Osteocyte (in vitro differentiated cells): ENCODE results near the gene ACP3. TPM values are rescaled to one million over a fixed set of nuclear protein-coding genes. Genes with fewer than 3 reads are reported as not detected.

Source experiments
- DNase-seq: peaks from one replicate; pipeline ENCODE4 v3.0.0; 2021; ENCODE audit warnings: mixed read lengths; ENCODE audit not compliant: unreplicated experiment; ENCODE audit errors: extremely low spot score
- H3K27ac Mint-ChIP-seq: one replicate; pipeline ENCODE4 v1.8.0; 2021; ENCODE audit warnings: mild to moderate bottlenecking, mixed read lengths; ENCODE audit not compliant: unreplicated experiment
- H3K27me3 Mint-ChIP-seq: one replicate; pipeline ENCODE4 v1.8.0; 2021; ENCODE audit warnings: mixed read lengths; ENCODE audit not compliant: unreplicated experiment
- H3K36me3 Mint-ChIP-seq: one replicate; pipeline ENCODE4 v1.8.0; 2021; ENCODE audit warnings: mixed read lengths; ENCODE audit not compliant: unreplicated experiment
- H3K4me1 Mint-ChIP-seq: one replicate; pipeline ENCODE4 v1.8.0; 2021; ENCODE audit warnings: mixed read lengths; ENCODE audit not compliant: unreplicated experiment
- H3K4me3 Mint-ChIP-seq: one replicate; pipeline ENCODE4 v1.8.0; 2021; ENCODE audit warnings: mild to moderate bottlenecking, moderate library complexity, mixed read lengths; ENCODE audit not compliant: unreplicated experiment
- H3K9me3 Mint-ChIP-seq: one replicate; pipeline ENCODE4 v1.8.0; 2021; ENCODE audit warnings: mixed read lengths; ENCODE audit not compliant: unreplicated experiment
- long read RNA-seq: library from polyadenylated mRNA; unstranded; transcript quantifications from one replicate; pipeline ENCODE4 v2.0.0, GENCODE V29; 2021
- total RNA-seq: library from RNA; stranded (reverse); gene quantifications from 2 replicates; pipeline ENCODE4 v1.2.1, GENCODE V29; 2021
- TF ChIP-seq, protein P1 (sequence below): fragments of 200-600 bp; sonication (generic); IDR thresholded peaks from 2 replicates; pipeline ENCODE4 v1.5.0; 2021; ENCODE audit warnings: antibody characterized with exemption, mild to moderate bottlenecking, moderate library complexity

Gene ACP3, protein sequence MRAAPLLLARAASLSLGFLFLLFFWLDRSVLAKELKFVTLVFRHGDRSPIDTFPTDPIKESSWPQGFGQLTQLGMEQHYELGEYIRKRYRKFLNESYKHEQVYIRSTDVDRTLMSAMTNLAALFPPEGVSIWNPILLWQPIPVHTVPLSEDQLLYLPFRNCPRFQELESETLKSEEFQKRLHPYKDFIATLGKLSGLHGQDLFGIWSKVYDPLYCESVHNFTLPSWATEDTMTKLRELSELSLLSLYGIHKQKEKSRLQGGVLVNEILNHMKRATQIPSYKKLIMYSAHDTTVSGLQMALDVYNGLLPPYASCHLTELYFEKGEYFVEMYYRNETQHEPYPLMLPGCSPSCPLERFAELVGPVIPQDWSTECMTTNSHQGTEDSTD
- not detected in 2 replicates for total RNA-seq
- long read RNA-seq, result 0 reads

GRCh38 chr3:132317229-132317948, at the start of gene ACP3:
TSS of gene ACP3 (plus strand) at chr3:132317407. CDS start at chr3:132317457, 50 bp downstream.
- H3K27me3 Mint-ChIP-seq, result peaks cover 14% of the 10 kb centered on the region
- H3K4me1 Mint-ChIP-seq, result no peaks in the 10 kb centered on the region
- H3K9me3 Mint-ChIP-seq, result no peaks in the 10 kb centered on the region
- TF ChIP-seq, protein P1, sequence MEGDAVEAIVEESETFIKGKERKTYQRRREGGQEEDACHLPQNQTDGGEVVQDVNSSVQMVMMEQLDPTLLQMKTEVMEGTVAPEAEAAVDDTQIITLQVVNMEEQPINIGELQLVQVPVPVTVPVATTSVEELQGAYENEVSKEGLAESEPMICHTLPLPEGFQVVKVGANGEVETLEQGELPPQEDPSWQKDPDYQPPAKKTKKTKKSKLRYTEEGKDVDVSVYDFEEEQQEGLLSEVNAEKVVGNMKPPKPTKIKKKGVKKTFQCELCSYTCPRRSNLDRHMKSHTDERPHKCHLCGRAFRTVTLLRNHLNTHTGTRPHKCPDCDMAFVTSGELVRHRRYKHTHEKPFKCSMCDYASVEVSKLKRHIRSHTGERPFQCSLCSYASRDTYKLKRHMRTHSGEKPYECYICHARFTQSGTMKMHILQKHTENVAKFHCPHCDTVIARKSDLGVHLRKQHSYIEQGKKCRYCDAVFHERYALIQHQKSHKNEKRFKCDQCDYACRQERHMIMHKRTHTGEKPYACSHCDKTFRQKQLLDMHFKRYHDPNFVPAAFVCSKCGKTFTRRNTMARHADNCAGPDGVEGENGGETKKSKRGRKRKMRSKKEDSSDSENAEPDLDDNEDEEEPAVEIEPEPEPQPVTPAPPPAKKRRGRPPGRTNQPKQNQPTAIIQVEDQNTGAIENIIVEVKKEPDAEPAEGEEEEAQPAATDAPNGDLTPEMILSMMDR, result no peak
- no peaks in the 10 kb centered on the region for H3K36me3 Mint-ChIP-seq
- H3K4me3 Mint-ChIP-seq, result no peak within 1 kb of the TSS
- no peak for DNase-seq
- H3K27ac Mint-ChIP-seq, result no peak within 1 kb of the TSS

DNA sequence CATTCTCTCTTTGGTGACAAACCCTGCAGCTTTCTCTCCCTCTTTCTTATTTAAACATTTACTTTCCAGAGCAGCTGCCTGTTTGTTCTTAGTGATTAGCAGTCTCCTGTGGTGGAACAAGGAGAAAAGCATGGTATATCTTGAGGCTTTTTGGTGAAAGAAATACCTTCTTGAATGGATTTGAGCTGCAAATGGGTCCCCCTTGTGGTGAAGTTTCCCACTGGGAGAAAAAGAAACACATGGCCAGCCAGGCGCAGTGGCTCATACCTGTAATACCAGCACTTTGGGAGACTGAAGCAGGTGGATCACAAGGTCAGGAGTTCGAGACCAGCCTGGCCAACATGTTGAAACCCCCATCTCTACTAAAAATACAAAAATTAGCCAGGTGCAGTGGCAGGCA, 48.3 kb upstream of the ACP3 start:
- no peaks in the 10 kb centered on the region for H3K36me3 Mint-ChIP-seq
- TF ChIP-seq, protein P1, result peak; percentile 32
- peaks cover 9% of the 10 kb centered on the region for H3K27me3 Mint-ChIP-seq
- H3K4me3 Mint-ChIP-seq, result no peak overlapping the region
- no peak for DNase-seq
- no peaks in the 10 kb centered on the region for H3K4me1 Mint-ChIP-seq
- no peak overlapping the region for H3K27ac Mint-ChIP-seq
- peaks cover 5% of the 10 kb centered on the region for H3K9me3 Mint-ChIP-seq

GRCh38 chr3:132273036-132273435, 44.2 kb upstream of the ACP3 start:
- H3K4me1 Mint-ChIP-seq, result no peaks in the 10 kb centered on the region
- DNase-seq, result no peak
- no peaks in the 10 kb centered on the region for H3K36me3 Mint-ChIP-seq
- peaks cover 5% of the 10 kb centered on the region for H3K9me3 Mint-ChIP-seq
- H3K27me3 Mint-ChIP-seq, result peaks cover 9% of the 10 kb centered on the region
- TF ChIP-seq, protein P1, result no peak
- H3K27ac Mint-ChIP-seq, result no peak overlapping the region
- no peak overlapping the region for H3K4me3 Mint-ChIP-seq

DNA sequence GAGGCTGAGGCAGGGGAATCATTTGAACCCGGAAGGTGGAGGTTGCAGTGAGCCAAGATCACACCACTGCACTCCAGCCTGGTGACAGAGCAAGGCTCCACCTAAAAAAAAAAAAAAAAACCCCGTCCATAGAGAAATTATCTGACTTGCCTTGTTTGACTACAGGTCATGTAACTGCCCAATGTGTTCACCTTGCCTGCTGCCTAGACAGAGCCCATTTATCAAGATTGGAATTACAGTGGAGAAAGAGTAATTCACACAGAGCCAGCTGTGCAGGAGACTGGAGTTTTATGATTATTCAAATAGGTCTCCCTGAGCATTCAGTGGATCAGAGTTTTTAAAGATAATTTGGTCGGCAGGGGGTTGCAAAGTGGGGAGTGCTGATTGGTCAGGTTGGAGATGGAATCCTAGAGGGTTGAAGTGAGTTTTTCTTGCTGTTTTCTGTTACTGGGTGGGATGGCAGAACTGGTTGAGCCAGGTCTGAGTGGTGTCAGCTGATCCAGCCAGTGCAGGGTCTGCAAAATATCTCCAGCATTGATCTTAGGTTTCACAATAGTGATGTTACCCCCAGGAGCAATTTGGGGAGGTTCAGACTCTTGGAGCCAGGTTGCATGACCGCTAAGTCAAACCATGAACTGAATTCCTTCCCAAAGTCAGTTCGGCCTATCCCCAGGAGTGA, 40.8 kb upstream of the ACP3 start:
- Mint-ChIP-seq H3K4me3 (no peak overlapping the region), H3K27me3 (peaks cover 7% of the 10 kb centered on the region), H3K27ac (no peak overlapping the region)

More for the DNA sequence above, 40.8 kb upstream of the ACP3 start:
- no peak for DNase-seq
- Mint-ChIP-seq H3K4me1 (no peaks in the 10 kb centered on the region), H3K9me3 (peaks cover 9% of the 10 kb centered on the region), H3K36me3 (no peaks in the 10 kb centered on the region)
- TF ChIP-seq, protein P1, result no peak
